Measurements from ENCODE around the gene PLCB4.

The PLCB4 gene

GRCh38 chr20:9179193-9179802, 110.4 kb downstream of the PLCB4 start:
- DNase-seq (ENCODE audit: low read depth), result no peak

- no peak for DNase-seq (ENCODE audit: low read depth)
Measured at GRCh38 chr20:9179867-9180266, 111.0 kb downstream of the PLCB4 start.

- DNase-seq (ENCODE audit: low read depth), result no peak
Measured at GRCh38 chr20:9180481-9181257, 111.8 kb downstream of the PLCB4 start.

DNA sequence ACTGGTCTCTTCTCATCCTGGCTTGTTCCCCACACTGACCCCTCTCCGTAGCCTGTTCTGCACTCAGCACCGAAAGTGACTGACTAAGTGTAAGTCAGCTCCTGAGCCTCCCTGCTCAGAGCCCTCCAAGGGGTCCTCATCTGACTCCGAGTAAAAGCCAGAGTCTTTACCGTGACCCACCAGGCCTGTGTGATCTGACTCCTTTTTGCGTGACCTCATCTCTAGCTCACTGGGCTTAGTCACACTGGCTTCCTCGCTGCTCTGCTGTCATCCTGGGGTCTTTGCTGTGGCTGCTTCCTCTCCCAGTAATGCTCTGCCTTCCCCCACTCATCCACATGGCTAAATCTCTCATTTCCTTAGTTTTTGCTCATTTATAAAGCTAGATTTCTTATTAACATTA, 116.6 kb downstream of the PLCB4 start:
- DNase-seq (ENCODE audit: low read depth), result no peak

GRCh38 chr20:9186396-9186795, 117.5 kb downstream of the PLCB4 start:
- DNase-seq (ENCODE audit: low read depth), result no peak

DNA sequence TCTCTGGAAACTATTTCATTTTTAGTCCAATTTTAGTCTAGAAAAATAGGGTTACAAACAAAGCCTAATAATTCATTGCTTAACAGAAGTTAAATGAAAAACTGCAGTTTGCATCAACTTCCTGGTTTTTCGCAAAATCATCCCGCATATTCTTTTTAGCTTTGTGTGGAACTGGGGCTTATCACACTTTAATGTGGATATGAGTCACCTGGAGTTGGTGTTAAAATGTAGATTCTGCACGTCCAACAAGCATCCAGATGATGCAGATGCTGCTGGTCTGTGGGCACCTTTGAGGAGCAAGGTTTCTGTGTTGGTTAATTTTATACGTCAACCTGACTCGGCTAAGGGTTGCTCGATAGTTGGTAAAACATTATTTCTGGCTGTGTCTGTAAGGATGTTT, 126.1 kb downstream of the PLCB4 start:
- no peak for DNase-seq (ENCODE audit: low read depth)

GRCh38 chr20:9196110-9196509, 127.2 kb downstream of the PLCB4 start:
- no peak for DNase-seq (ENCODE audit: low read depth)

DNA sequence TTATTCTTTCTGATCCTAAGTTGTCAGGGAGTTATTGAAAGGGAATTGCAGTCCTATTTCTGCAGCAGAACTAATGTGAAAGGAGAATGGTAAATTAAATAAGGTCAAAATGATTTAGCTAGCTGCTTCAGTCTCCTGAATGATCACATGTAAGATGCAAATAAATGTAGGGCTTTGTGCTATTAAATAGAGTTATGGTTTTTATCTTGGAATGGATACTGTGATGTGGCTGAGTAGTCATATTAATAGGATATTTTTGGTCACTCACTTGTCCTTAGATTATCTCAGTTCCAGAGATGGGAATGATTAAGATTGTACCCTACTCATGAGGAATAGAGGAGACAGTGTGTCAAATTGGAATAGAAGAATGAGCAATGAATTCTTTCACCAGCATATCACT, 129.6 kb downstream of the PLCB4 start:
- DNase-seq (ENCODE audit: low read depth), result no peak

GRCh38 chr20:9200196-9200595, 131.3 kb downstream of the PLCB4 start:
- DNase-seq (ENCODE audit: low read depth), result no peak

DNA sequence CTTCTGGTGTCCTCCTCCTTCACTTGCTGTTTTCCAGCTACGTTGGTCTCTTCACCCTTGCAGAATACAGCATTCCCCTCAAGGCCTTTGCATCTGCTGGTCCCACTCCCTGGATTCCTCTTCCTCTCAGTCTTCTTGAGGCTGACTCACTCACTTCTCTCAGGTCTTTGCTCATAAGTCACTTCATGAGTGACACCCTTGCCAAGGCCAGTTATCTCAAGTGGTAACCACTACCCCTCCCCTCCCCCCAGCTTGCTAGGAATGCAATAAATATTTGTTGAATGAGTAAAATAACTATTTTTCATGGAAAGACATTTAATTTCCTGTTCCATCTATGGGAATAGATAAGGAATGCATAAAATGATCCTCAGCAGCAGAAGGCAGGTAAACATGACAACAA, 131.7 kb downstream of the PLCB4 start:
- DNase-seq (ENCODE audit: low read depth), result no peak

DNA sequence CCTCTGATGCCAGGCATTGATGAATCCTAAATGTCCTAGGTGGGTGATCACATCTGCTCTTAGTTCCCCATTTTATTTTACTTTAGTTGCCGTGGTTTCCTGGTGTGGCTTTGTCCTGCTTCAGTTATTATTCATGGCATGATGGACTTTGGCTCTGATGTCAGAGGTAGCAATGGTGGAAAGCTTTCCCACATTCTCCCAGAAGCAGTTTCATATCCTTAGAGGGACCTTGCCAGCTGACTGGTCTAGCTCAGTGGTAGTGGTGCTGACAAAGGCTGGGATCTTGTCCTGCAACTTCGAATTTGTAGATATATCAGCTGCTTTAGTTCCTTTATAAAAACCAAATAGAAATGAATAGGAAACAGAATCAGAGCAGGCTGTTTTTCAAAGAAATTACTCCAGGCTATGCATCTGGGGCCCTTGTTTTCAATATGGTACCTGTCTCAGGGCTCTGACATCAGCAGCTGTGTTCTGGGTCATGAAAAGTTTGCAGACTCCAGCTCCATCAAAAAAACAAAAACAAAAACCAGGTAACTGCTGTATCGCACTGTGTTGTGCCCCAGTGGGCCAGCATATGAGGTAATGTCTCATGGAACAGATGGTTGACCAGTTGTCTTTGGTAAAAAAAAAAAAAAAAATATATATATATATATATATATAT, 133.7 kb downstream of the PLCB4 start:
- no peak for DNase-seq (ENCODE audit: low read depth)

DNA sequence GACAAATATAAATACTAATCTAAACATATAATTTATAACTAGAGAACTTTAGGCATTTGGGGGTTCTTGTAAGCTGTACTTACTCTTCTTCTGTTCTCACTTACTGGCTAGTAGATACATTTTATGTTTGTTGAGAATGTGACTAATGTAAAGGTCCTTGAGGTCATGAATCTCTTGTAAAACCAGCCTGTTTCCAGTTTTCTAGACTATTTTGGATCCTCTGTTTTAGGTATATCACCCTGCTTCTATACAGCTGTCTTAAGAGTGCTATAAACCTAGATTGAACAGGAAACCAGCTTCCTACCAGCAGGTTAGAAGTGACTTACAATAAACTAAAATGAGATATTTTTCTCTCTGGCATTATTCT, 134.2 kb downstream of the PLCB4 start:
- DNase-seq (ENCODE audit: low read depth), result no peak

- DNase-seq (ENCODE audit: low read depth), result no peak
Measured at GRCh38 chr20:9204979-9205378, 136.1 kb downstream of the PLCB4 start.

DNA sequence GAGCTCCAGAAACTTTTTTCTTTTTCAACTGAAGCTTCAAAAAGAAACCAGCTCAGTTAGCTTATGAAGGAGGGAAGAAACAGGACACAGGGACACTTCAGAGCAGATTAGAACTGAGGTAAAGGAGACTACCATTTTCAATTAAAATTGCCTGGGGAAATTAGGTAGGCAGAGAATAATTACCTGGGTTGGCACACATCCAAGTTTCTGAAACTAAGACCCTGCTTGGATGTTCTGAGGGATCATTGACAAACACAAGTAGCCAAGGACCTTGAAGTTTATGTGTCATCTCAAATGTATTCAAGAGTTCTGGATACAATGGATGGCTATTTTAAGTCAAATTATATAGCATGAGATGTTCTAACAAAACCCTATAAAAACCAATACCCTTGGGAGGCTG, 137.6 kb downstream of the PLCB4 start:
- DNase-seq (ENCODE audit: low read depth), result no peak

DNA sequence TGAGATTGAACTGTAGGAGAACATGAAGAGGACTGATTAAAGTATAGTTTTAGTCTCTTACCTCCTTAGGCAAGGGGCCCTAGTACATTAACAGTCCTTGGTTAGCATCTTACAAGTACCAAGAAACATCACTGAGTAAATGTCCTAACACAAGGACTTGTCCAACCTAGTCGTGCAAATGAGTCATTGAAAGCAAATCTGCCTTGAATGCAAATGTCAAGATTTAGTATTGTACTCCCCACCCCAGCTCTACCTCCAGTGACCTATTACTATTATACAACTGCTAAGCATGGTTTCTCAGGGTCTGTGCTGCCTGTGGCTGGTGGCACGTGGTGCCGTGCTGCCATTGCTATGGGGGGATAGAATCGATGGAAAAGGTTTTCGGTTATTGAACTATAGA, 138.4 kb downstream of the PLCB4 start:
- no peak for DNase-seq (ENCODE audit: low read depth)

- DNase-seq (ENCODE audit: low read depth), result no peak
Measured at GRCh38 chr20:9210356-9210755, 141.5 kb downstream of the PLCB4 start.

GRCh38 chr20:9211016-9211760, 142.3 kb downstream of the PLCB4 start:
- DNase-seq (ENCODE audit: low read depth), result no peak

DNA sequence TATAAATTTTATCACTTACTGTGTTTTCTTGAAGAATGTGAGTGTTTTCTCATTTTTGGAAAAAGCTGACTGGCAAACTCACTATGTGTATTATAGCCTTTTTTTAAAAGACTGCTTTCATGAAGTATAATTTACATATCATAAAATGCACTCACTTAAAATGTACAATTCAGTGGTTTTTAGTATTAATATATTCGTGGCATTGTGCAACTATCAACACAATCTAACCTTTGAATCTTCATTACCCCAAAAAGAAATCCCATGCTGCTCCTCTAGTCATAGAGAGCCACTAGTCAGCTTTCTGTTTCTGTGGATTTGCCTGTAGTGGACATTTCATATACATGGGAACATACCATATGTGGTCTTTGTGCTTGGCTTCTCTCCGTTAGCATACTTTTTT, 143.8 kb downstream of the PLCB4 start:
- no peak for DNase-seq (ENCODE audit: low read depth)

- DNase-seq (ENCODE audit: low read depth), result no peak
Measured at GRCh38 chr20:9214685-9215084, 145.8 kb downstream of the PLCB4 start.

- DNase-seq (ENCODE audit: low read depth), result no peak
Measured at GRCh38 chr20:9215539-9215938, 146.7 kb downstream of the PLCB4 start.

- no peak for DNase-seq (ENCODE audit: low read depth)
Measured at GRCh38 chr20:9218531-9218961, 149.7 kb downstream of the PLCB4 start.

DNA sequence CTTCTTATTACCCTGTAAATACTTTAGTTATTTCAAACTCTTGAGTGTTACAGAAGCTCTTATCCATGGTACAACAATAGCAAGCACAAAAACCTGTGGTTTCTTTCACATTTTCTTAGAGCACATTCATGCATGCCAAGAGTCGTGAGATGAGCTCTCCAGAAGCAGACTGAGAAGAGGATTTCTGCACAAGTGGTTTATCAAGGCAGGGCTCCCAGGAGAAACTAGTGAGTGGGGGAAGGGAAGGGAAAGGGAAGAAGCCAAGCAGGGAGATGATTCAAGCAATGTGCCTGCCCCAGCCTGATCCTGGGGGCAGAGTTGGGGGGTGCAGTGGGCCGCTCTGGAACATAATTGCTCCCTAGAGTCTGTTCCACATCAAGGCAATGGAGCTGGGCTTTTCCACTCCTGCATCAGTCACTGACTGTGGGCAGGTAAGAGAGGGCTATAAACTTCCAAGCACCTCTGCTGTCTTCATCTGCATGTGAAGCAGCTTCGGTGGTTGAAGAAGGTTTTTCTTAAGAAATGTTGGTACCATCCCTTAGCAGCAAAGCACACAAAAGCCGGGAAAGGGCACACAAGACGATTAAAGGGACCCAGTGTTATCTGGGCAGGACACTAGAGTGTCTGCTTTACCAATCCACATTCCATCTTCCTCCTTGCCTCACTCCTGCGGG, 152.1 kb downstream of the PLCB4 start:
- DNase-seq (ENCODE audit: low read depth), result no peak

Measured in stimulated activated CD8-positive, alpha-beta memory T cell treated with anti-CD3 and anti-CD28 coated beads, Interleukin-7, amount 100 ng/mL, for 24 hours (primary cell).